Measurements from ENCODE around the gene FZD4.
"Not testable (repeated sequence)": the region's sequence is repeated elsewhere in the genome, so short reads cannot be mapped to it uniquely, and the experiment has no call there.

The FZD4 gene

GRCh38 chr11:86978247-86978646 lies 23.1 kb upstream of the FZD4 start:
- no peak for DNase-seq (ENCODE audit: low read depth, low spot score)
- no peak overlapping the region for H3K27ac ChIP-seq

- no peak for DNase-seq (ENCODE audit: low read depth, low spot score)
- H3K27ac ChIP-seq: no peak overlapping the region
These were observed 22.4 kb upstream of the FZD4 start for GRCh38 chr11:86977441-86978050.

- no peak for DNase-seq (ENCODE audit: low read depth, low spot score)
- H3K27ac ChIP-seq: no peak overlapping the region
These were observed 17.5 kb upstream of the FZD4 start for GRCh38 chr11:86972734-86973133.

- no peak for DNase-seq (ENCODE audit: low read depth, low spot score)
- H3K27ac ChIP-seq: no peak overlapping the region
These were observed 14.1 kb upstream of the FZD4 start for GRCh38 chr11:86969258-86969657.

GRCh38 chr11:86967601-86968000 lies 12.4 kb upstream of the FZD4 start:
- H3K27ac ChIP-seq; DNase-seq (ENCODE audit: low read depth, low spot score): not testable (repeated sequence)

GRCh38 chr11:86957976-86958646 lies 2.9 kb upstream of the FZD4 start:
- no peak for DNase-seq (ENCODE audit: low read depth, low spot score)
- no peak overlapping the region for H3K27ac ChIP-seq

GRCh38 chr11:86956905-86957195 lies 1.7 kb upstream of the FZD4 start:
- H3K27ac ChIP-seq: no peak overlapping the region
- DNase-seq (ENCODE audit: low read depth, low spot score): no peak

GRCh38 chr11:86955111-86955360 lies 159 bp downstream of the FZD4 start:
- H3K27ac ChIP-seq: no peak overlapping the region
- no peak for DNase-seq (ENCODE audit: low read depth, low spot score)

- H3K27ac ChIP-seq: no peak overlapping the region
- DNase-seq (ENCODE audit: low read depth, low spot score): no peak
These were observed 705 bp downstream of the FZD4 start for GRCh38 chr11:86954269-86955110.

- DNase-seq (ENCODE audit: low read depth, low spot score): no peak
- H3K27ac ChIP-seq: no peak overlapping the region
These were observed 2.8 kb downstream of the FZD4 start for GRCh38 chr11:86952221-86952875.

GRCh38 chr11:86951706-86952105 lies 3.5 kb downstream of the FZD4 start:
- no peak overlapping the region for H3K27ac ChIP-seq
- no peak for DNase-seq (ENCODE audit: low read depth, low spot score)

GRCh38 chr11:86950661-86950995 lies 4.6 kb downstream of the FZD4 start:
- DNase-seq (ENCODE audit: low read depth, low spot score): no peak
- H3K27ac ChIP-seq: no peak overlapping the region

- DNase-seq (ENCODE audit: low read depth, low spot score): no peak
- H3K27ac ChIP-seq: no peak overlapping the region
These were observed 5.1 kb downstream of the FZD4 start for GRCh38 chr11:86949995-86950660.

GRCh38 chr11:86948733-86949132 lies 6.5 kb downstream of the FZD4 start:
- no peak for DNase-seq (ENCODE audit: low read depth, low spot score)
- H3K27ac ChIP-seq: no peak overlapping the region

GRCh38 chr11:86947541-86947940 lies 7.7 kb downstream of the FZD4 start:
- no peak overlapping the region for H3K27ac ChIP-seq
- DNase-seq (ENCODE audit: low read depth, low spot score): no peak

GRCh38 chr11:86943505-86943904 lies 11.7 kb downstream of the FZD4 start:
- not testable (repeated sequence) for DNase-seq (ENCODE audit: low read depth, low spot score); H3K27ac ChIP-seq

- DNase-seq (ENCODE audit: low read depth, low spot score): no peak
- no peak overlapping the region for H3K27ac ChIP-seq
These were observed 13.2 kb downstream of the FZD4 start for GRCh38 chr11:86941871-86942599.

- no peak overlapping the region for H3K27ac ChIP-seq
- no peak for DNase-seq (ENCODE audit: low read depth, low spot score)
These were observed 13.9 kb downstream of the FZD4 start for GRCh38 chr11:86941077-86941870.

- no peak for DNase-seq (ENCODE audit: low read depth, low spot score)
- H3K27ac ChIP-seq: no peak overlapping the region
These were observed 14.9 kb downstream of the FZD4 start for GRCh38 chr11:86940122-86940777.

Measured in epithelial cell of prostate (primary cell).